Measurements from ENCODE around the gene KIF26B.
"Not testable (repeated sequence)": the region's sequence is repeated elsewhere in the genome, so short reads cannot be mapped to it uniquely, and the experiment has no call there.

KIF26B gene

GRCh38 chr1:245336149-245336983 is 181.6 kb downstream of the KIF26B start:
- no peaks in the 10 kb centered on the region for H3F3A ChIP-seq (ENCODE audit: insufficient read depth)
- H3K27ac ChIP-seq (ENCODE audit: low read depth, low read length), result no peak overlapping the region
- TF ChIP-seq EZH2phosphoT487 (conservative IDR thresholded peaks at IDR 0.05; ENCODE audit: low read length) (no peak), CTCF (IDR thresholded peaks at IDR 0.05; ENCODE audit: insufficient read depth, low read length, poor library complexity, severe bottlenecking) (no peak)
- H3K9me2 ChIP-seq (replicated peaks; ENCODE audit: insufficient read depth, low read length), result no peaks in the 10 kb centered on the region
- H3K4me2 ChIP-seq (ENCODE audit: low read depth, low read length, poor library complexity, severe bottlenecking), result no peak overlapping the region
- no peaks in the 10 kb centered on the region for H3K36me3 ChIP-seq (ENCODE audit: low read length)
- H2AFZ ChIP-seq (ENCODE audit: low read depth, low read length, severe bottlenecking), result no peak overlapping the region
- H3K9ac ChIP-seq (ENCODE audit: low read length), result no peak overlapping the region
- no peaks in the 10 kb centered on the region for H3K27me3 ChIP-seq (ENCODE audit: low read length)
- no peaks in the 10 kb centered on the region for H3K9me3 ChIP-seq (ENCODE audit: insufficient read depth, low read length)
- H4K20me1 ChIP-seq (ENCODE audit: low read depth, low read length), result no peaks in the 10 kb centered on the region
- no peak overlapping the region for H3K4me3 ChIP-seq (ENCODE audit: insufficient read depth, low read length, poor library complexity, severe bottlenecking)
- H3K79me2 ChIP-seq (ENCODE audit: insufficient read depth, low read length), result no peaks in the 10 kb centered on the region

- H3K27ac ChIP-seq (ENCODE audit: low read depth, low read length); H3K9me3 ChIP-seq (ENCODE audit: insufficient read depth, low read length); H3F3A ChIP-seq (ENCODE audit: insufficient read depth); H3K79me2 ChIP-seq (ENCODE audit: insufficient read depth, low read length); H3K4me3 ChIP-seq (ENCODE audit: insufficient read depth, low read length, poor library complexity, severe bottlenecking); H3K27me3 ChIP-seq (ENCODE audit: low read length); H2AFZ ChIP-seq (ENCODE audit: low read depth, low read length, severe bottlenecking); H3K9me2 ChIP-seq (replicated peaks; ENCODE audit: insufficient read depth, low read length); H3K36me3 ChIP-seq (ENCODE audit: low read length); H3K9ac ChIP-seq (ENCODE audit: low read length); H4K20me1 ChIP-seq (ENCODE audit: low read depth, low read length); H3K4me2 ChIP-seq (ENCODE audit: low read depth, low read length, poor library complexity, severe bottlenecking): not testable (repeated sequence)
Observed at GRCh38 chr1:245336984-245337355, 182.2 kb downstream of the KIF26B start.

- H3K4me3 ChIP-seq (ENCODE audit: insufficient read depth, low read length, poor library complexity, severe bottlenecking), result no peak overlapping the region
- no peak overlapping the region for H3K9ac ChIP-seq (ENCODE audit: low read length)
- H3K36me3 ChIP-seq (ENCODE audit: low read length), result no peaks in the 10 kb centered on the region
- H3K9me3 ChIP-seq (ENCODE audit: insufficient read depth, low read length), result no peaks in the 10 kb centered on the region
- no peaks in the 10 kb centered on the region for H3K27me3 ChIP-seq (ENCODE audit: low read length)
- no peaks in the 10 kb centered on the region for H3K79me2 ChIP-seq (ENCODE audit: insufficient read depth, low read length)
- no peak overlapping the region for H2AFZ ChIP-seq (ENCODE audit: low read depth, low read length, severe bottlenecking)
- no peak overlapping the region for H3K4me2 ChIP-seq (ENCODE audit: low read depth, low read length, poor library complexity, severe bottlenecking)
- no peaks in the 10 kb centered on the region for H3F3A ChIP-seq (ENCODE audit: insufficient read depth)
- H3K27ac ChIP-seq (ENCODE audit: low read depth, low read length), result no peak overlapping the region
- no peaks in the 10 kb centered on the region for H3K9me2 ChIP-seq (replicated peaks; ENCODE audit: insufficient read depth, low read length)
- H4K20me1 ChIP-seq (ENCODE audit: low read depth, low read length), result no peaks in the 10 kb centered on the region
- TF ChIP-seq EZH2phosphoT487 (conservative IDR thresholded peaks at IDR 0.05; ENCODE audit: low read length) (no peak), CTCF (IDR thresholded peaks at IDR 0.05; ENCODE audit: insufficient read depth, low read length, poor library complexity, severe bottlenecking) (no peak)
Observed at GRCh38 chr1:245337829-245338484, 183.2 kb downstream of the KIF26B start.

GRCh38 chr1:245338485-245338877 is 183.7 kb downstream of the KIF26B start:
- Histone ChIP-seq H2AFZ (ENCODE audit: low read depth, low read length, severe bottlenecking) (no peak overlapping the region), H3K9me2 (replicated peaks; ENCODE audit: insufficient read depth, low read length) (no peaks in the 10 kb centered on the region), H3K4me2 (ENCODE audit: low read depth, low read length, poor library complexity, severe bottlenecking) (no peak overlapping the region), H3K27me3 (ENCODE audit: low read length) (no peaks in the 10 kb centered on the region), H3K4me3 (ENCODE audit: insufficient read depth, low read length, poor library complexity, severe bottlenecking) (no peak overlapping the region), H3K9ac (ENCODE audit: low read length) (no peak overlapping the region), H3K36me3 (ENCODE audit: low read length) (no peaks in the 10 kb centered on the region), H3F3A (ENCODE audit: insufficient read depth) (no peaks in the 10 kb centered on the region), H3K27ac (ENCODE audit: low read depth, low read length) (no peak overlapping the region), H4K20me1 (ENCODE audit: low read depth, low read length) (no peaks in the 10 kb centered on the region), H3K9me3 (ENCODE audit: insufficient read depth, low read length) (no peaks in the 10 kb centered on the region), H3K79me2 (ENCODE audit: insufficient read depth, low read length) (no peaks in the 10 kb centered on the region)
- TF ChIP-seq CTCF (IDR thresholded peaks at IDR 0.05; ENCODE audit: insufficient read depth, low read length, poor library complexity, severe bottlenecking) (no peak), EZH2phosphoT487 (conservative IDR thresholded peaks at IDR 0.05; ENCODE audit: low read length) (no peak)

Measured in SU-DHL-6 (cell line).